Neural progenitor cell (in vitro differentiated cells): ENCODE data around the gene FAM193A.

Source experiments
- CTCF ChIP-seq: fragments of 200-600 bp; sonication (generic); IDR thresholded peaks from 2 replicates; pipeline ENCODE4 v1.5.1; 2017; ENCODE audit warnings: antibody characterized with exemption, mild to moderate bottlenecking
- EZH2 ChIP-seq: fragments of 200-600 bp; sonication (generic); IDR thresholded peaks from 2 replicates; pipeline ENCODE4 v1.6.1; 2017; ENCODE audit warnings: antibody characterized with exemption, mild to moderate bottlenecking, moderate library complexity
- EZH2phosphoT487 ChIP-seq: fragments of 200-600 bp; sonication (generic); IDR thresholded peaks from 2 replicates; pipeline ENCODE4 v1.6.1; 2017; ENCODE audit warnings: antibody characterized with exemption

- TF ChIP-seq CTCF (no peak), EZH2phosphoT487 (no peak), EZH2 (no peak)
Observed at GRCh38 chr4:2771264-2771663, 234.8 kb downstream of the FAM193A start.
